HG03457 (cell line): ENCODE results near the gene SERPINA3.

Source experiments
- ATAC-seq: cut with Tn5 transposase; IDR thresholded peaks from one replicate; pipeline ENCODE4 v1.9.1; 2021; ENCODE audit warnings: moderate number of reproducible peaks; ENCODE audit not compliant: unreplicated experiment

Gene SERPINA3

DNA sequence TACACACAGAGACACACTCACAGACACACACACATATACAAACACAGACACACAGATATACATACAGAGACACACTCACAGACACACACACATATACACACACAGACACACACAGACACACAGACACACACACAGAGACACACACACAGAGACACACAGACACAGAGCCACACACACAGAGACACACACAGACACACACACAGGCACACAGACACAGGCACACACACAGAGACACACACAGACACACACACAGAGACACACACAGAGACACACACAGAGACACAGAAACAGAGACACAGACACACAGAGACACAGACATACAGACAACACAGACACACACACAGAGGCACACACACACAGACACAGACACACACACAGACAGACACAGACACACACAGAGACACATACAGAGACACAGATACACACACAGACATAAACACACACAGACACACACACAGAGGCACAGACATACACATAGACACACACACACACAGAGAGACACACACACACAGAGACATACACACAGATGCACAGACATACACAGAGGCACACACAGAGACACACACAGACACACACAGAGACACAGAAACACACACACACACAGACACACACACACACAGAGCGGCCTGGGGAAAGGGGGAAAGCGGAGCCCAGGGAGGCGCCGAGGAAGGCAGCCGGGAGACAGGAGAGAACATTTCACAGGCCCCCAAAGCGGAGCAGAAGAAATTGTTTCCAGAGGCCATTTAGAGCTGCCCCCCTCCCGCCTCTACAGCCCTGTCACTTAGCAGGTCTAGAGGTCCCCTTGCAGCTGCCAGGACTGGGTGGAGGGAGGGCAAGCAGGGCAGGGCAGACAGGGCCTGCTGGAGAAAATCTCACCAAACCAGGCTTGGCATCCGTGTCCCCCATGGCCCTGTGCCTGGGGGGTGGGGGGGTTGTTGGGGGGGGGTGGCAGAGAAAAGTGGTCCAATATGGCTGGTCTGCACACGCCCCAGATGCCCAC lies 38.9 kb downstream of the SERPINA3 start:
- no peak for ATAC-seq

DNA sequence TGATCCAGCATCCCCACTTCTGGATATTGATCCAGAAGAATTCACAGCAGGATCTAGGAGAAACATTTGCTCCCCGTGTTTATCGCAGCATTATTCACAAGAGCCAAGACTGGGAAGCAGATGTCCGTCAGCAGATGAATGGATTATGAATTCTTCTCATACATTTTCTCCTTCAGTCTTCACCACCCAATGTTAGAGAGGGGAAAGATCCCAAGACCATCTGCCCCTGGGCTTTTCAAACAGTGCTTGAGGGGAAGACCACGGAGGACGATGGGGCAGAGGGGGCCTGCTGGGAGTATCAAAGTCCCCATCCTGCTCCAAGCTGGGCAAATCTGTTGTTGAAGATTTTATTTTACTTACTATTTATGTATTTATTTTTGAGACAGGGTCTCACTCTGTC lies 41.1 kb downstream of the SERPINA3 start:
- ATAC-seq: no peak

GRCh38 chr14:94654071-94654861 lies 42.1 kb downstream of the SERPINA3 start:
- no peak for ATAC-seq

- ATAC-seq: no peak
Observed at GRCh38 chr14:94655169-94655710, 43.0 kb downstream of the SERPINA3 start.

GRCh38 chr14:94656043-94656442 lies 43.9 kb downstream of the SERPINA3 start:
- no peak for ATAC-seq

DNA sequence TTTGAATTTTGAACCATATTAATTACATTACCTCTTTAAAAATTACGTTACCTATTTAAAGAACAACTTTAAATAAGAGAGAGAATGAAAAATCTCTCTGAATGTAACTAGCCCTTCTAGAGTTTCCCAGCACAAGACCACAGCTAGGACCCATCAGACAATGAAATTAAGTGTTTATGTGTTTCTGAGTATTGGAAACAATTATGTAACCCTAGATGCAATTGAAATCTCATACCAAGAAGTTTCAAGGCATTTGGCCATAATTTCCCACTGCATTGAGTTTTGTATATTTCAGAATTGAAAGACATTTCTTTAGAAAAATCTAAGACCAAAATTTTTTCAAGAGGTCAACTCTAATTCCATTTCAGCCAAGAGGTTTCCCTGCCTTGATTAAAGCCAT lies 47.1 kb downstream of the SERPINA3 start:
- ATAC-seq: no peak

DNA sequence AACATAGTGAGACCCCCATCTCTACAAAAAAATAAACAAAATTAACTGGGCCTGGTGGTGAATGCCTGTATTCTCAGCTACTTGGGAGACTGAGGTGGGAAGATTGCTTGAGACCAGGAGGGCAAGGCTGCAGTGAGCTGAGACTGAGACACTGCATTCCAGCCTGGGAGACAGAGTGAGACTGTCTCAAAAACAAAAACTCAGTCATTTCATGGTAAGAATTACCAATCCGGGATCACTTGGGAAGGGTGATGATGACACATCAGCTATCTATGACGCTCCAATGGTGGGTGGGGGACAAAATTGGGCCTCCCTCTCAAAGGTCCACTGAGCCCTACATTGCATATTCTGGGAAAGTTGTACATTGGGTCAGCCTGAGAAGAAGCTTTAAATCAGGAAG lies 47.7 kb downstream of the SERPINA3 start:
- ATAC-seq: no peak

DNA sequence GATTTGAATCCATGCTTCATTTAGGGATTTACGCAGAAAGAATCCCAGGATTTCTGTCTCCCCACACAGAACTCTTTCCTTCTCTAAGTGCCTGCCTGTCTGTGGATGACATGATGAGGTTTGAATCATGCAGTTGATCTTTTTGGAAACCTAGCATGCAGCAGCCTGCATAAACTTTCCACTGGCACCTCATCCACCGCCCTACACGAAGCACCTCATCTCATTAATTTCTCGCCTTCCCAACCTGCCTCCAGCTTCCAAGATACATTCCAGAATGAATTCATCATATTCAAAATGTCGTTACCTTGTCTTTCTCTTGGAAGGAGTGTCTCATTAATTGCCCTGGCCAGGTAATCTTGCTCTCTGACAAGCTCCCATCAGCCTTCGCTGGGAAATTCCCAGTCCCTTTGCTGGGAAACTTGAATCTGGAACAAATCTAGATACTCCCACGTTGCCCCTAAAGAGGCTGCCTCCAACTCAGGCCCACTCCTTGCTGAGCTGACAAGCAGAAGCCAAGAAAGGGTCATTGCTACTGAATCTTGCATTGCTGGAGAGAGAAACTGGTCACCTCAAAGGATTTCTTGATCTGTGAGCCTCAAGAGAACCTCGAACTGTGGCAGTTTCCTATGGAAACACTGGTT lies 48.2 kb downstream of the SERPINA3 start:
- ATAC-seq: no peak

DNA sequence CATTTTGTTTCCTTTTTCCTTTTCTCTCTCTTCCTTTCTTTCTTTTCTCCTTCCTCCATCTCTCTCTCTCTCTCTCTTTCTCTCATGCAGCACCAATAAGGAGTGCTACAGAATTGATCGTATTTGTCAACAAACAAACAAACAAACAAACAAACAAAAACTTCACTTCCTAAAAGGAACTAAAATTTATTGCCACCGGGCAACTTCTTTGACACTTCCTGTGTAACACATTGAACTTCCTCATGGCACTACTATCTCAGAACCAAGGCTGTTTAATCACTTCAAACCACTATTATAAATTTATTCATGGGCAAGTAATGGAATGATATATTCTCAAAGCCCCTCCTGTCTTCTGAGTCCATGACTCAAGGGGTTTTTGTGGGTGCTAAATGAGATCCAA lies 51.3 kb downstream of the SERPINA3 start:
- no peak for ATAC-seq

DNA sequence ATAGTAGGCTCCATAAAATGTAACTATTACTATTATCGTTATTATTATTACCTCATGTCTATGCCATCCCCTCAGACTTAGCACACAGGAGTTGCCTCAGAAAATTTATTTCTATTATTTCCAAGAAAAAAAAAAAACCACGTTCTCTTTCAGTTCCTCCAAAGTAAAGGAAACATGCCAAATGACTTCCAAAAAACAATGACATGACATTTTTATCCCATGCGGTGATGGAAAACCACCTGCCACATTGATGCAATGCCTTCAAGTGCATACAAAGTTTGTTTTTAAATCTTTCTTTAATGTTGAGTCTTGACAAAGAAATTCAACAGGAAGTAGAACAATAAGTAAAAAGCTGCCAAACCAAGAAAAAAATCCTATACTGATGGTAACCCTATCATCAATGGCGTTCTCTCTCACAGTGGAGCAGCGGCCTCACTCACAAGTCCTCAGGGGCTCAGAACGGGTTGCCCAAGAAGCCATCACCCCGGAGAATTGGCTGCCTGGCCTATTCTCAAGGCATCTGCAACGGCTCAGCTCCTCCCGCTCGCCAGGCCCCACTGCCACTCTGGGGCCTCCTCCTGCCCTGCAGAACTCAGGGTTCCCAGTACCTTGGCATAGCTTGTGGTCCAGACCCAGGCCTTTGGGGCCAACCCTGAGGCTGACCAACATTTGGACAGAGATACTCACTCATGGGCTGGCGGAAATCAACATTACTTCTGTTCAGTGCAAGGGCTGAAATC lies 51.9 kb downstream of the SERPINA3 start:
- ATAC-seq: no peak

DNA sequence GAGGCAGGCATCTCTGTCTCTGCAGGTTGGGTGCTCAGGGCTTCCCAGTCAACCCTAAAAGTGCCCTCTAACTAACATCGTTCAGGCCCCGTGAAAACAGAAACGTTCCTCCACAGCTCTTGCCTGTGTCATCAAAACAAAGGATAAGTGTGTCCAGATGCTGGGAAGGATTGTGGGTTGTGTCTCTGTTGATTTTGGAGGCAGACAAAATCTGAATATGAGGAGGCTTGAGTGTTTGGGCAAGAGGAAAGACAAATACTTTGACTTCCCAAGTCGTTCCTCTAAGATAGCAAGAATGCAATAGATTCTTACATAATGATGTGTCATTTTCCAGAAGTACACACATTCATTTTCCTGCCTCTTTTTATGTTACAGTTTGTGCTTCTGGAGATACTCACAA lies 52.9 kb downstream of the SERPINA3 start:
- ATAC-seq: no peak

DNA sequence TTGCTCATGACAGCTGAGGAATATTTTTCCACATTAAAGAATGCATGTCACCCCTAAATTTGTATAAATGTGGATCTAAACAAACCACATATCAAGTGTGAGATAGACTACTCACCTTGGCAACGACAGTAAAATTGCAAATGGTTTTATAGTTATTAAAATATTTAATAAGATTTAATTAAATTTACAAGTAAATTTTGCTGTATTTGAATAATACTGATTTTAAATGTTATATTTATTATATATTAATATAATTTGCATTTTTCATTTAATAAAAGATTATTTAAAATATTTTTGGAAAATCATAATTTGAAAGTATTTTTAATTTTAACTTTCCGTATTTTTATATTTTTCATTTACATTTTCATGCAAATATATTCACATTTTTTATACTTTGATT lies 53.4 kb downstream of the SERPINA3 start:
- ATAC-seq: no peak

DNA sequence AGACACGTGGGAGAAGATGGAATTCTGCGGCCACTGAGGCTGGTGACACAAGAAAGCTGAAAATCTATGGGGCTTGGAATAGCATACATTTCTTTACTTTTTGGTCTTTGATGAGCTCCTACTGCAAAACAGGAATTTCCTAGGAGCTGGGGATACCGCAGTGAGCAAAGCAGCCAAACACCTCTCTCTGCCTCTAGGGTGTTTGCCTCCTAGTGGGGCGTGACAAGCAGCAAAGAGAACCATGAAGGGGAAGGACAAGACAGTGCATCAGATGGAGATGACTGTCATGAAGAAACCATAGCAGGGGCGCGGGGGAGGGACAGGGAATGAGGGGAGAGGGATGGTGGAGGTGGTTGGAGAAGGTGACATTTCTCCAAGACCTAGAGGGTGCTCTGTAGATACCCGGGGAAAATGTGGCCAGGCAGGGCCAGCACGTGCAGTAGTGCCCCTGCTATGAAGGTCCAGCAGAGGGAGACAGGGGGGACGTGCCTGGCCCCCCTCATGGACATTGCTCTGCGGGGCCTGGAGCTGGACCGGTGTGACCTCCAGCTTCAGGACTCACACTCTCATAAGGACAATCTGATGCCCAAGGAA lies 58.6 kb downstream of the SERPINA3 start:
- no peak for ATAC-seq

- no peak for ATAC-seq
Observed at GRCh38 chr14:94671870-94672444, 59.8 kb downstream of the SERPINA3 start.

- no peak for ATAC-seq
Observed at GRCh38 chr14:94673071-94673470, 60.9 kb downstream of the SERPINA3 start.
